HCT116 (cell line): Measurements from ENCODE around the gene SGF29. TPM values are rescaled to one million over a fixed set of nuclear protein-coding genes. Genes with fewer than 3 reads are reported as not detected.

Source experiments
- ATAC-seq: fragments of 200-7000 bp; cut with Tn5 transposase; 2 replicates; pipeline ENCODE4 v1.9.1; 2020; ENCODE audit warnings: mild to moderate bottlenecking, moderate library complexity
- BruUV-seq: library from RNA; stranded (reverse); fragments of 400-500 nt; replicated peaks from 2 replicates; lab custom pipeline; 2021; lab: Mats Ljungman, UMichigan
- CTCF ChIA-PET: fragments of 300-600 bp; sonication (Branson Sonifier 250); formaldehyde crosslinking; loops from one replicate; lab custom pipeline; 2021; ENCODE audit warnings: antibody characterized with exemption; lab: Charles Lee
- POLR2A ChIA-PET: fragments of 300-600, 350-600 bp; sonication (Branson Sonifier 250); formaldehyde crosslinking; loops from one replicate; lab custom pipeline; 2021; ENCODE audit warnings: antibody characterized with exemption; lab: Charles Lee
- RAD21 ChIA-PET, 2 experiments: fragments of 300-600 bp; sonication (Branson Sonifier 250); formaldehyde crosslinking; loops; one replicate each; lab custom pipeline; 2023; ENCODE audit warnings: low total read pairs in 2 of 2; ENCODE audit not compliant: uncharacterized antibody in 2 of 2, unreplicated experiment in 2 of 2, low non-redundant PET in 1 of 2; lab: Charles Lee
- DNase-seq: peaks from one replicate; pipeline ENCODE4 v3.0.0-alpha.2; 2010; ENCODE audit warnings: low read depth, low spot score
- H2AFZ ChIP-seq: fragments of 200-600 bp; shearing (Covaris generic), sonication (generic); 2 replicates; pipeline ENCODE4 v1.6.1; 2017; ENCODE audit warnings: low read depth, mixed run types, mixed read lengths, antibody characterized with exemption, low read length; ENCODE audit not compliant: poor library complexity, severe bottlenecking
- H3K27ac ChIP-seq: 2 replicates; pipeline ENCODE4 v1.5.1; 2012; ENCODE audit warnings: low read depth, low read length
- H3K27me3 ChIP-seq: fragments of 200-600 bp; sonication (generic); 2 replicates; pipeline ENCODE4 v1.6.1; 2016; ENCODE audit warnings: mixed run types, low read length, mixed read lengths; ENCODE audit not compliant: insufficient read depth
- H3K36me3 ChIP-seq, 2 experiments: fragments of 200-500 bp in 1 of 2; fragments of 200-600 bp in 1 of 2; sonication (Bioruptor generic) in 1 of 2; sonication (generic) in 1 of 2; 2 replicates each; pipeline versions ENCODE4 v1.5.1 to v1.6.1; 2014 to 2016; ENCODE audit warnings: low read length in 2 of 2, inconsistent platforms in 1 of 2, mixed read lengths in 1 of 2, mixed run types in 1 of 2; ENCODE audit not compliant: insufficient read depth in 2 of 2, control insufficient read depth in 1 of 2
- H3K4me1 ChIP-seq, 2 experiments: fragments of 200-600 bp in 1 of 2; sonication (generic) in 1 of 2; 2 replicates each; pipeline versions ENCODE4 v1.5.1 to v1.6.1; 2012 to 2017; ENCODE audit warnings: low read length in 2 of 2, inconsistent platforms in 1 of 2, mild to moderate bottlenecking in 1 of 2, mixed read lengths in 1 of 2, mixed run types in 1 of 2, moderate library complexity in 1 of 2; ENCODE audit not compliant: insufficient read depth in 2 of 2, control insufficient read depth in 1 of 2
- H3K4me2 ChIP-seq: fragments of 200-600 bp; sonication (generic); 2 replicates; pipeline ENCODE4 v1.6.1; 2017; ENCODE audit warnings: mixed run types, low read length, mixed read lengths
- H3K4me3 ChIP-seq, 2 experiments: fragments of 200-600 bp in 1 of 2; sonication (generic) in 1 of 2; replicated peaks in 1 of 2; 2 replicates each; pipeline ENCODE4 v1.5.1; 2011 to 2016; ENCODE audit warnings: low read length in 2 of 2, control low read depth in 1 of 2, low read depth in 1 of 2, mild to moderate bottlenecking in 1 of 2, mixed read lengths in 1 of 2, mixed run types in 1 of 2
- H3K79me2 ChIP-seq: fragments of 200-600 bp; sonication (generic); 2 replicates; pipeline ENCODE4 v1.6.1; 2017; ENCODE audit warnings: mild to moderate bottlenecking, mixed run types, low read length, moderate library complexity, mixed read lengths; ENCODE audit not compliant: insufficient read depth
- H3K9ac ChIP-seq: fragments of 200-600 bp; sonication (generic); 2 replicates; pipeline ENCODE4 v1.6.1; 2016; ENCODE audit warnings: low read length, mixed read lengths
- H3K9me2 ChIP-seq: fragments of 200-600 bp; sonication (generic), shearing (Covaris generic); 2 replicates; pipeline ENCODE4 v1.6.1; 2017; ENCODE audit warnings: mixed run types, mild to moderate bottlenecking, moderate library complexity; ENCODE audit not compliant: insufficient read depth
- H3K9me3 ChIP-seq, 2 experiments: fragments of 200-500 bp in 1 of 2; fragments of 200-600 bp in 1 of 2; sonication (Bioruptor generic) in 1 of 2; sonication (generic) in 1 of 2; 2 replicates each; pipeline ENCODE4 v1.6.1; 2014 to 2017; ENCODE audit warnings: low read length in 2 of 2, mixed read lengths in 2 of 2, inconsistent platforms in 1 of 2, low read depth in 1 of 2, mild to moderate bottlenecking in 1 of 2, mixed run types in 1 of 2, moderate library complexity in 1 of 2; ENCODE audit not compliant: control insufficient read depth in 1 of 2, insufficient read depth in 1 of 2
- H4K20me1 ChIP-seq: fragments of 200-600 bp; sonication (generic), shearing (Covaris generic); 2 replicates; pipeline ENCODE4 v1.6.1; 2017; ENCODE audit warnings: mixed run types, mild to moderate bottlenecking, moderate library complexity; ENCODE audit not compliant: insufficient read depth
- ATF3 ChIP-seq: IDR thresholded peaks from 2 replicates; pipeline ENCODE4 v1.6.1; 2012
- CBX3 ChIP-seq: IDR thresholded peaks from 2 replicates; pipeline ENCODE4 v1.6.1; 2012; ENCODE audit warnings: low read depth
- EGR1 ChIP-seq: IDR thresholded peaks from 2 replicates; pipeline ENCODE4 v1.6.1; 2012; ENCODE audit warnings: low read depth
- ELF1 ChIP-seq: IDR thresholded peaks from 2 replicates; pipeline ENCODE4 v1.6.1; 2012; ENCODE audit warnings: low read depth, borderline replicate concordance
- EZH2 ChIP-seq: fragments of 200-600 bp; sonication (generic); IDR thresholded peaks from 2 replicates; pipeline ENCODE4 v1.6.1; 2017; ENCODE audit warnings: antibody characterized with exemption, mixed run types
- EZH2phosphoT487 ChIP-seq: fragments of 200-600 bp; IDR thresholded peaks from 2 replicates; pipeline ENCODE4 v1.6.1; 2018; ENCODE audit warnings: antibody characterized with exemption, borderline replicate concordance
- FOSL1 ChIP-seq: IDR thresholded peaks from 2 replicates; pipeline ENCODE4 v1.6.1; 2012; ENCODE audit warnings: low read depth
- JUND ChIP-seq: IDR thresholded peaks from 2 replicates; pipeline ENCODE4 v1.6.1; 2012
- POLR2A ChIP-seq: IDR thresholded peaks from 2 replicates; pipeline ENCODE4 v1.7.0; 2011; ENCODE audit warnings: borderline replicate concordance; ENCODE audit not compliant: insufficient read depth, insufficient read length; ENCODE audit errors: extremely low read depth
- POLR2AphosphoS5 ChIP-seq: IDR thresholded peaks from 2 replicates; pipeline ENCODE4 v1.6.1; 2011; ENCODE audit warnings: mild to moderate bottlenecking, low read depth, low read length, moderate library complexity
- REST ChIP-seq: IDR thresholded peaks from 2 replicates; pipeline ENCODE4 v1.6.1; 2012; ENCODE audit warnings: low read depth
- SIN3A ChIP-seq: IDR thresholded peaks from 2 replicates; pipeline ENCODE4 v1.6.1; 2012; ENCODE audit warnings: low read depth
- SP1 ChIP-seq: IDR thresholded peaks from 2 replicates; pipeline ENCODE4 v1.6.1; 2012; ENCODE audit warnings: low read depth
- SRF ChIP-seq: IDR thresholded peaks from 2 replicates; pipeline ENCODE4 v1.6.1; 2012; ENCODE audit warnings: low read depth
- TCF7L2 ChIP-seq: IDR thresholded peaks from 2 replicates; pipeline ENCODE4 v1.7.0; 2011; ENCODE audit warnings: borderline replicate concordance, inconsistent platforms; ENCODE audit not compliant: insufficient read depth, insufficient read length; ENCODE audit errors: extremely low read depth
- YY1 ChIP-seq: IDR thresholded peaks from 2 replicates; pipeline ENCODE4 v1.6.1; 2011; ENCODE audit warnings: low read length, low read depth, moderate library complexity, mild to moderate bottlenecking; ENCODE audit not compliant: insufficient replicate concordance; ENCODE audit errors: extremely low read depth
- ZBTB33 ChIP-seq: IDR thresholded peaks from 2 replicates; pipeline ENCODE4 v1.6.1; 2011; ENCODE audit warnings: mild to moderate bottlenecking, low read length, moderate library complexity; ENCODE audit not compliant: insufficient replicate concordance; ENCODE audit errors: extremely low read depth
- ZFX ChIP-seq: fragments of 450-650 bp; IDR thresholded peaks from 2 replicates; pipeline ENCODE4 v1.6.1; 2017
- ZNF274 ChIP-seq: fragments of 200-500 bp; sonication (Bioruptor generic); IDR thresholded peaks from 2 replicates; pipeline ENCODE4 v1.6.1; 2014; ENCODE audit warnings: mild to moderate bottlenecking, low read depth, low read length, inconsistent platforms
- intact Hi-C: fragments of 100-400 bp; cut with micrococcal nuclease; formaldehyde crosslinking; loops from 2 replicates; pipeline ENCODE4 v1.10.0; 2022
- total RNA-seq: library from RNA; stranded (reverse); gene quantifications from one replicate; pipeline ENCODE4 v1.2.1, GENCODE V29; 2021; ENCODE audit not compliant: unreplicated experiment

SGF29 gene
- total RNA-seq, 1 experiment from 2014 or later, result 19.7 TPM

- peaks cover 0 to 8% of the 10 kb centered on the region in 2 experiments; a peak in 2 of 4 replicates for H3K4me1 ChIP-seq
- H3K4me3 ChIP-seq, result no peak overlapping the region
- H3K9me2 ChIP-seq, result no peaks in the 10 kb centered on the region
- H3K4me2 ChIP-seq, result no peak overlapping the region
- no peaks in the 10 kb centered on the region for H3K79me2 ChIP-seq
- H3K27ac ChIP-seq, result no peak overlapping the region
- no peaks in the 10 kb centered on the region for H3K9me3 ChIP-seq
- no peaks in the 10 kb centered on the region for H3K27me3 ChIP-seq
- TF ChIP-seq SRF (no peak), POLR2A (no peak), JUND (no peak), ZNF274 (no peak), EZH2 (no peak), ELF1 (no peak), ZBTB33 (no peak), CBX3 (no peak), YY1 (no peak), SIN3A (no peak), ATF3 (no peak), EZH2phosphoT487 (no peak), REST (no peak), EGR1 (no peak), TCF7L2 (no peak), SP1 (no peak), FOSL1 (no peak), POLR2AphosphoS5 (no peak), ZFX (no peak)
- ChIA-PET CTCF (no interaction called here), POLR2A (no interaction called here), RAD21 (no interaction called here)
- H4K20me1 ChIP-seq, result no peaks in the 10 kb centered on the region
- no peak for DNase-seq
- H3K36me3 ChIP-seq, result peaks cover 0 to 3% of the 10 kb centered on the region in 2 experiments; a peak in 1 of 4 replicates
- no peak overlapping the region for H3K9ac ChIP-seq
- no peak overlapping the region for H2AFZ ChIP-seq
- intact Hi-C loops, result no loop called here
- no TSS peak for BruUV-seq
- no peak for ATAC-seq
Observed at GRCh38 chr16:28589930-28590329, 36.2 kb downstream of the SGF29 start.
